BLaER1 (cell line): ENCODE data around the gene TSC2.
"Not testable (repeated sequence)": the region's sequence is repeated elsewhere in the genome, so short reads cannot be mapped to it uniquely, and the experiment has no call there.

Experiments
- H3K27ac ChIP-seq: shearing (Covaris generic); formaldehyde crosslinking; 2 replicates; pipeline ENCODE4 v1.8.1; 2022
- H3K27me3 ChIP-seq: shearing (Covaris generic); formaldehyde crosslinking; 2 replicates; pipeline ENCODE4 v1.8.1; 2022
- H3K36me3 ChIP-seq: shearing (Covaris generic); formaldehyde crosslinking; 2 replicates; pipeline ENCODE4 v1.8.1; 2022
- H3K4me1 ChIP-seq: shearing (Covaris generic); formaldehyde crosslinking; 2 replicates; pipeline ENCODE4 v1.8.1; 2022
- H3K4me2 ChIP-seq: shearing (Covaris generic); formaldehyde crosslinking; 2 replicates; pipeline ENCODE4 v1.8.1; 2022
- H3K4me3 ChIP-seq: shearing (Covaris generic); formaldehyde crosslinking; 2 replicates; pipeline ENCODE4 v1.8.1; 2022
- H3K9ac ChIP-seq: shearing (Covaris generic); formaldehyde crosslinking; 2 replicates; pipeline ENCODE4 v1.8.1; 2022
- H3K9me3 ChIP-seq: shearing (Covaris generic); formaldehyde crosslinking; 2 replicates; pipeline ENCODE4 v1.8.1; 2022
- H4K20me1 ChIP-seq: shearing (Covaris generic); formaldehyde crosslinking; 2 replicates; pipeline ENCODE4 v1.8.1; 2022
- Cebpa-rat ChIP-seq: shearing (Covaris generic); IDR thresholded peaks from 2 replicates; pipeline ENCODE4 v1.8.1; 2022

Gene TSC2

GRCh38 chr16:2009791-2010510 lies 37.8 kb upstream of the TSC2 start, which contains the start of gene ZNF598:
TSS of gene ZNF598 (minus strand) at chr16:2009821.
- H3K9ac ChIP-seq, result peak within 1 kb of the TSS; percentile 94
- no peaks in the 10 kb centered on the region for H3K9me3 ChIP-seq
- H4K20me1 ChIP-seq, result peaks cover 45% of the 10 kb centered on the region
- peaks cover 47% of the 10 kb centered on the region for H3K4me1 ChIP-seq
- peak within 1 kb of the TSS; percentile 98 for H3K4me3 ChIP-seq
- H3K27me3 ChIP-seq, result no peaks in the 10 kb centered on the region
- H3K4me2 ChIP-seq, result peak within 1 kb of the TSS; percentile 97
- H3K36me3 ChIP-seq, result peaks cover 11% of the 10 kb centered on the region; the same call in 1 of the 2 replicates
- no peak for TF ChIP-seq Cebpa-rat
- peak within 1 kb of the TSS; percentile 91 for H3K27ac ChIP-seq

GRCh38 chr16:2011726-2012125 lies 36.1 kb upstream of the TSC2 start:
- peaks cover 27% of the 10 kb centered on the region for H4K20me1 ChIP-seq
- not testable (repeated sequence) for H3K36me3 ChIP-seq, H3K4me2 ChIP-seq, H3K27ac ChIP-seq, H3K9me3 ChIP-seq, H3K4me3 ChIP-seq, H3K9ac ChIP-seq, H3K27me3 ChIP-seq
- peaks cover 43% of the 10 kb centered on the region for H3K4me1 ChIP-seq

GRCh38 chr16:2013527-2013926 lies 34.3 kb upstream of the TSC2 start:
- Histone ChIP-seq H3K9me3 (no peaks in the 10 kb centered on the region), H3K4me2 (no peak overlapping the region), H3K4me1 (peaks cover 28% of the 10 kb centered on the region), H3K36me3 (no peaks in the 10 kb centered on the region), H3K9ac (no peak overlapping the region), H4K20me1 (peaks cover 9% of the 10 kb centered on the region), H3K27ac (no peak overlapping the region), H3K4me3 (no peak overlapping the region), H3K27me3 (peaks cover 9% of the 10 kb centered on the region; the same call in 1 of the 2 replicates)
- TF ChIP-seq Cebpa-rat, result no peak

GRCh38 chr16:2015117-2015946 lies 32.5 kb upstream of the TSC2 start:
- Histone ChIP-seq H3K4me1 (peaks cover 36% of the 10 kb centered on the region), H3K9ac (0 out of 2 replicates have a peak overlapping the region, but pooled peaks have one; percentile 2), H3K4me3 (no peak overlapping the region), H3K27ac (no peak overlapping the region), H3K4me2 (0 out of 2 replicates have a peak overlapping the region, but pooled peaks have one; percentile 33), H3K36me3 (no peaks in the 10 kb centered on the region), H3K9me3 (no peaks in the 10 kb centered on the region), H3K27me3 (peaks cover 27% of the 10 kb centered on the region), H4K20me1 (0 out of 2 replicates have a peak, but pooled peaks cover 6% of the 10 kb centered on the region)
- TF ChIP-seq Cebpa-rat, result no peak

GRCh38 chr16:2015947-2016208 lies 31.9 kb upstream of the TSC2 start:
- no peak overlapping the region for H3K27ac ChIP-seq
- TF ChIP-seq Cebpa-rat, result no peak

GRCh38 chr16:2016407-2016922 lies 31.3 kb upstream of the TSC2 start:
- H3K27me3 ChIP-seq, result peaks cover 38% of the 10 kb centered on the region
- 0 out of 2 replicates have a peak, but pooled peaks cover 6% of the 10 kb centered on the region for H4K20me1 ChIP-seq
- H3K36me3 ChIP-seq, result no peaks in the 10 kb centered on the region
- TF ChIP-seq Cebpa-rat, result no peak
- H3K4me3 ChIP-seq, result no peak overlapping the region
- no peak overlapping the region for H3K9ac ChIP-seq
- H3K9me3 ChIP-seq, result no peaks in the 10 kb centered on the region
- H3K27ac ChIP-seq, result no peak overlapping the region
- H3K4me1 ChIP-seq, result peaks cover 36% of the 10 kb centered on the region
- peak overlapping the region; percentile 33; the same call in 1 of the 2 replicates for H3K4me2 ChIP-seq

More at GRCh38 chr16:2015947-2016208, 31.9 kb upstream of the TSC2 start:
- H3K27me3 ChIP-seq, result peaks cover 32% of the 10 kb centered on the region
- no peaks in the 10 kb centered on the region for H3K36me3 ChIP-seq
- H3K4me2 ChIP-seq, result peak overlapping the region; percentile 33; the same call in 1 of the 2 replicates
- 0 out of 2 replicates have a peak overlapping the region, but pooled peaks have one; percentile 2 for H3K9ac ChIP-seq
- 0 out of 2 replicates have a peak, but pooled peaks cover 6% of the 10 kb centered on the region for H4K20me1 ChIP-seq
- H3K9me3 ChIP-seq, result no peaks in the 10 kb centered on the region
- H3K4me1 ChIP-seq, result peaks cover 36% of the 10 kb centered on the region
- H3K4me3 ChIP-seq, result no peak overlapping the region

GRCh38 chr16:2019518-2019920 lies 28.3 kb upstream of the TSC2 start, which contains the start of gene NPW:
TSS of gene NPW (plus strand) at chr16:2019785.
- peaks cover 45% of the 10 kb centered on the region for H3K27me3 ChIP-seq
- H3K36me3 ChIP-seq, result no peaks in the 10 kb centered on the region
- peak within 1 kb of the TSS; percentile 75 for H3K4me2 ChIP-seq
- no peak for TF ChIP-seq Cebpa-rat
- peaks cover 56% of the 10 kb centered on the region for H3K4me1 ChIP-seq
- H3K9me3 ChIP-seq, result no peaks in the 10 kb centered on the region
- peak within 1 kb of the TSS; percentile 61; the same call in 1 of the 2 replicates for H3K27ac ChIP-seq
- H3K9ac ChIP-seq, result peak within 1 kb of the TSS; percentile 66
- H4K20me1 ChIP-seq, result 0 out of 2 replicates have a peak, but pooled peaks cover 6% of the 10 kb centered on the region
- H3K4me3 ChIP-seq, result peak within 1 kb of the TSS; percentile 60

GRCh38 chr16:2019921-2020831 lies 27.6 kb upstream of the TSC2 start:
- H4K20me1 ChIP-seq, result 0 out of 2 replicates have a peak, but pooled peaks cover 6% of the 10 kb centered on the region
- no peak for TF ChIP-seq Cebpa-rat
- peaks cover 49% of the 10 kb centered on the region for H3K27me3 ChIP-seq
- H3K27ac ChIP-seq, result peak overlapping the region; percentile 61; the same call in 1 of the 2 replicates
- H3K4me2 ChIP-seq, result peak overlapping the region; percentile 75
- no peaks in the 10 kb centered on the region for H3K9me3 ChIP-seq
- H3K4me1 ChIP-seq, result peaks cover 56% of the 10 kb centered on the region
- H3K36me3 ChIP-seq, result no peaks in the 10 kb centered on the region
- H3K4me3 ChIP-seq, result peak overlapping the region; percentile 60
- H3K9ac ChIP-seq, result peak overlapping the region; percentile 66

GRCh38 chr16:2022723-2023091 lies 25.1 kb upstream of the TSC2 start:
- Histone ChIP-seq H3K9me3 (no peaks in the 10 kb centered on the region), H4K20me1 (peaks cover 9% of the 10 kb centered on the region), H3K4me3 (peak overlapping the region; percentile 56), H3K4me1 (peaks cover 51% of the 10 kb centered on the region), H3K9ac (peak overlapping the region; percentile 66; the same call in 1 of the 2 replicates), H3K36me3 (no peaks in the 10 kb centered on the region), H3K27me3 (peaks cover 74% of the 10 kb centered on the region), H3K27ac (no peak overlapping the region; the same call in 1 of the 2 replicates), H3K4me2 (peak overlapping the region; percentile 85)
- TF ChIP-seq Cebpa-rat, result no peak
